GM23338 (cell line): ENCODE measurements around the gene DUSP1. TPM values are rescaled to one million over a fixed set of nuclear protein-coding genes. Genes with fewer than 3 reads are reported as not detected.

Experiments
- ATAC-seq: fragments of 200-7000 bp; cut with Tn5 transposase; 3 replicates; pipeline ENCODE4 v1.9.1; 2020
- DNase-seq: peaks from one replicate; pipeline ENCODE4 v3.0.0-alpha.2; 2015; ENCODE audit warnings: low spot score
- H2AFZ ChIP-seq: fragments of 200-600 bp; sonication (generic); 2 replicates; pipeline ENCODE4 v1.8.0; 2016; ENCODE audit warnings: antibody characterized with exemption, mild to moderate bottlenecking, moderate library complexity
- H3F3A ChIP-seq: fragments of 200-600 bp; sonication (generic); replicated peaks from 2 replicates; pipeline ENCODE4 v1.8.0; 2017; ENCODE audit warnings: antibody characterized with exemption, mixed run types, low read depth
- H3K27ac ChIP-seq: fragments of 200-600 bp; sonication (generic); 2 replicates; pipeline ENCODE4 v1.6.1; 2016; ENCODE audit warnings: low read depth
- H3K27me3 ChIP-seq: fragments of 200-600 bp; sonication (generic); 2 replicates; pipeline ENCODE4 v1.8.0; 2016; ENCODE audit warnings: mild to moderate bottlenecking, mixed run types, moderate library complexity; ENCODE audit not compliant: insufficient read depth
- H3K36me3 ChIP-seq: fragments of 200-600 bp; sonication (generic); 2 replicates; pipeline ENCODE4 v1.8.0; 2016; ENCODE audit warnings: mild to moderate bottlenecking; ENCODE audit not compliant: insufficient read depth
- H3K4me1 ChIP-seq: fragments of 200-600 bp; sonication (generic); 2 replicates; pipeline ENCODE4 v1.8.0; 2016; ENCODE audit warnings: mild to moderate bottlenecking, moderate library complexity; ENCODE audit not compliant: insufficient read depth
- H3K4me2 ChIP-seq: fragments of 200-600 bp; sonication (generic); 2 replicates; pipeline ENCODE4 v1.7.1; 2017; ENCODE audit warnings: mixed run types
- H3K4me3 ChIP-seq: fragments of 200-600 bp; sonication (generic); 2 replicates; pipeline ENCODE4 v1.6.1; 2016; ENCODE audit warnings: mixed run types
- H3K79me2 ChIP-seq: fragments of 200-600 bp; sonication (generic); replicated peaks from 2 replicates; pipeline ENCODE4 v1.8.0; 2017; ENCODE audit warnings: mild to moderate bottlenecking; ENCODE audit not compliant: insufficient read depth
- H3K9me2 ChIP-seq: fragments of 200-600 bp; sonication (generic); 2 replicates; pipeline ENCODE4 v1.8.0; 2017; ENCODE audit not compliant: insufficient read depth
- H4K20me1 ChIP-seq: fragments of 200-600 bp; sonication (generic); replicated peaks from 2 replicates; pipeline ENCODE4 v1.8.0; 2017; ENCODE audit warnings: mild to moderate bottlenecking; ENCODE audit not compliant: insufficient read depth
- H3K27ac Mint-ChIP-seq: 2 replicates; pipeline ENCODE4 v1.8.0; 2020; ENCODE audit warnings: inconsistent platforms, mild to moderate bottlenecking, moderate library complexity, mixed read lengths
- H3K27me3 Mint-ChIP-seq: 3 replicates; pipeline ENCODE4 v1.8.0; 2022; ENCODE audit warnings: low read depth, mild to moderate bottlenecking, moderate library complexity, mixed read lengths, inconsistent platforms; ENCODE audit not compliant: insufficient read depth, poor library complexity
- H3K36me3 Mint-ChIP-seq: 3 replicates; pipeline ENCODE4 v1.8.0; 2021; ENCODE audit warnings: low read depth, mild to moderate bottlenecking, inconsistent platforms, moderate library complexity, mixed read lengths
- H3K4me1 Mint-ChIP-seq: 3 replicates; pipeline ENCODE4 v1.8.0; 2020; ENCODE audit warnings: mild to moderate bottlenecking, inconsistent platforms, mixed read lengths
- H3K4me3 Mint-ChIP-seq: 3 replicates; pipeline ENCODE4 v1.8.0; 2021; ENCODE audit warnings: moderate library complexity, mild to moderate bottlenecking, inconsistent platforms, mixed read lengths
- H3K9me3 Mint-ChIP-seq: 3 replicates; pipeline ENCODE4 v1.8.0; 2020; ENCODE audit warnings: moderate library complexity, mild to moderate bottlenecking, inconsistent platforms, mixed read lengths
- CREB1 ChIP-seq: fragments of 250-450 bp; sonication (Bioruptor Pico); IDR thresholded peaks from 2 replicates; pipeline ENCODE4 v1.5.0; 2020; ENCODE audit warnings: low read depth, mild to moderate bottlenecking, moderate library complexity
- ETS1 ChIP-seq: IDR thresholded peaks from 2 replicates; pipeline ENCODE4 v1.6.1; 2016; ENCODE audit warnings: antibody characterized with exemption
- JUNB ChIP-seq: IDR thresholded peaks from one replicate; pipeline ENCODE4 v1.6.1; 2016; ENCODE audit warnings: antibody characterized with exemption; ENCODE audit not compliant: unreplicated experiment
- NANOG ChIP-seq: IDR thresholded peaks from 2 replicates; pipeline ENCODE4 v1.6.1; 2016; ENCODE audit warnings: antibody characterized with exemption, borderline replicate concordance
- POLR2AphosphoS5 ChIP-seq: IDR thresholded peaks from 2 replicates; pipeline ENCODE4 v1.6.1; 2016; ENCODE audit warnings: antibody characterized with exemption, low read depth
- REST ChIP-seq: IDR thresholded peaks from one replicate; pipeline ENCODE4 v1.6.1; 2018; ENCODE audit warnings: antibody characterized with exemption; ENCODE audit not compliant: unreplicated experiment
- STAT1 ChIP-seq: IDR thresholded peaks from one replicate; pipeline ENCODE4 v1.6.1; 2016; ENCODE audit warnings: antibody characterized with exemption; ENCODE audit not compliant: unreplicated experiment
- ZNF114 ChIP-seq: fragments of 250-450 bp; sonication (Bioruptor Pico); IDR thresholded peaks from 2 replicates; pipeline ENCODE4 v1.5.0; 2020; ENCODE audit warnings: mild to moderate bottlenecking, moderate library complexity
- ZNF331 ChIP-seq: fragments of 250-450 bp; sonication (Bioruptor Pico); IDR thresholded peaks from 2 replicates; pipeline ENCODE4 v1.5.0; 2020; ENCODE audit warnings: low read depth, mild to moderate bottlenecking, moderate library complexity
- polyA plus RNA-seq: library from polyadenylated mRNA; unstranded; fragments of >200 nt; fragmentation: Nextera tagmentation; extraction: Ambion mirVana; gene quantifications from 2 replicates; pipeline ENCODE4 v1.2.1, GENCODE V29; 2016
- total RNA-seq: library from RNA; depleted of rRNA; stranded (reverse); fragments of >200 nt; shearing (Covaris generic); gene quantifications from 2 replicates; pipeline ENCODE4 v1.2.3, GENCODE V29; 2014

Gene DUSP1
- total and polyA plus RNA-seq, 2 experiments from 2014 or later, result 9.7 to 17.2 TPM

DNA sequence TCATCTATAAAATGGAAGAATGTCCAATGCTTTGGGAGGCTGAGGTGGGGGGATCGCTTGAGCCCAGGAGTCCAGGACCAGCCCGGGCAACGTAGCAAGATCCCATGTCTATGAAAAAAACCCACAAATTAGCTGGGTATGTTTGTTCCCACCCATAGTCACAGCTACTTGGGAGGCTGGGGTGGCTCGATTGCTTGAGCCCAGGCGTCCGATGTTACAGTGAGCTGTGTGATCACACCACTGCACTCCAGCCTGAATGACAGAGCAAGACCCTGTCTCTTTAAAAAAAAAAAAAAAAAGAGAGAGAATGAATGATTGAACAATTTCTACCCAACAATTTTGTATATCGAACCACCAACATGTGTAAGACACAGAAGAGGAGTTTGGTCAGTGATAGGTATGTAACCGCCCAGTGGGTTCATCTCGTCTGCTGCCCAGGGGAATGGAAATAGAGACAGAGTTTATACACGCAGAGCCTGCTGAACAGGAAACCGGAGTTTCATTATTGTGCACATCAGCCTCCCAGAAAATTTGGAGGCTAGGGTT, 36.8 kb upstream of the DUSP1 start:
- Mint-ChIP-seq H3K4me3 (no peak overlapping the region), H3K36me3 (no peaks in the 10 kb centered on the region), H3K27ac (no peak overlapping the region), H3K27me3 (peaks cover 7% of the 10 kb centered on the region), H3K9me3 (peaks cover 2% of the 10 kb centered on the region; the same call in 1 of the 3 replicates), H3K4me1 (peaks cover 9% of the 10 kb centered on the region; the same call in 2 of the 3 replicates)
- Histone ChIP-seq H3K4me1 (no peaks in the 10 kb centered on the region; the same call in none of the 2 replicates), H4K20me1 (no peaks in the 10 kb centered on the region), H3K9me2 (no peaks in the 10 kb centered on the region), H3K79me2 (no peaks in the 10 kb centered on the region), H3K27me3 (no peaks in the 10 kb centered on the region), H3K4me2 (peak overlapping the region; percentile 68; the same call in 1 of the 2 replicates), H3K4me3 (no peak overlapping the region), H3F3A (no peaks in the 10 kb centered on the region), H3K36me3 (no peaks in the 10 kb centered on the region), H2AFZ (peak overlapping the region; percentile 70), H3K27ac (no peak overlapping the region)
- ATAC-seq (no peak), DNase-seq (no peak)
- TF ChIP-seq REST, result no peak
- TF ChIP-seq POLR2AphosphoS5, result no peak
- TF ChIP-seq ZNF331 (CRISPR knock-in tag), result no peak
- no peak for TF ChIP-seq CREB1 (CRISPR knock-in tag)
- no peak for TF ChIP-seq NANOG
- no peak for TF ChIP-seq JUNB
- no peak for TF ChIP-seq ETS1
- TF ChIP-seq ZNF114 (CRISPR knock-in tag), result no peak

GRCh38 chr5:172806897-172807672, 36.1 kb upstream of the DUSP1 start:
- H3K4me1 ChIP-seq, result no peaks in the 10 kb centered on the region; the same call in none of the 2 replicates
- no peaks in the 10 kb centered on the region for H3K79me2 ChIP-seq
- ATAC-seq, result peak; percentile 99
- Mint-ChIP-seq H3K27ac (no peak overlapping the region), H3K4me3 (no peak overlapping the region), H3K36me3 (no peaks in the 10 kb centered on the region), H3K9me3 (peaks cover 2% of the 10 kb centered on the region; the same call in 1 of the 3 replicates), H3K4me1 (peaks cover 9% of the 10 kb centered on the region; the same call in 2 of the 3 replicates), H3K27me3 (peaks cover 7% of the 10 kb centered on the region)
- peak overlapping the region; percentile 70 for H2AFZ ChIP-seq
- H3K4me2 ChIP-seq, result peak overlapping the region; percentile 68
- H3K36me3 ChIP-seq, result no peaks in the 10 kb centered on the region
- no peaks in the 10 kb centered on the region for H4K20me1 ChIP-seq
- no peaks in the 10 kb centered on the region for H3F3A ChIP-seq
- peak overlapping the region; percentile 33; the same call in 1 of the 2 replicates for H3K4me3 ChIP-seq
- H3K9me2 ChIP-seq, result no peaks in the 10 kb centered on the region
- no peaks in the 10 kb centered on the region for H3K27me3 ChIP-seq
- no peak overlapping the region for H3K27ac ChIP-seq
- peak; percentile 79 for DNase-seq
- TF ChIP-seq ETS1 (no peak), STAT1 (no peak), POLR2AphosphoS5 (no peak)
